HepG2 (cell line): ENCODE results near the gene ZDHHC11. TPM values are rescaled to one million over a fixed set of nuclear protein-coding genes. Genes with fewer than 3 reads are reported as not detected.

Experiments used
- ATAC-seq: fragments of 200-7000 bp; cut with Tn5 transposase; 3 replicates; pipeline ENCODE4 v1.9.1; 2020; ENCODE audit warnings: mild to moderate bottlenecking, moderate library complexity
- BruUV-seq: library from RNA; stranded (reverse); fragments of 400-500 nt; replicated peaks from 2 replicates; lab custom pipeline; 2021; lab: Mats Ljungman, UMichigan
- CTCF ChIA-PET: fragments of 300-600 bp; formaldehyde crosslinking; extraction: SDS; loops from one replicate; lab custom pipeline; 2021; ENCODE audit warnings: low total read pairs, inconsistent platforms, low intra/inter-chr PET ratio; lab: Yijun Ruan, JAX
- POLR2A ChIA-PET: fragments of 350-600 bp; sonication (Branson Sonifier 250); formaldehyde crosslinking; loops from one replicate; lab custom pipeline; 2020; ENCODE audit warnings: antibody characterized with exemption, inconsistent platforms; lab: Yijun Ruan, JAX
- DNase-seq: peaks from one replicate; pipeline ENCODE4 v3.0.0-alpha.2; 2015; ENCODE audit warnings: low spot score
- FAIRE-seq: peaks from 3 replicates; lab custom pipeline; 2011; peaks lifted over from hg19 to GRCh38; lab: Jason Lieb, UNC
- H2AFZ ChIP-seq: one replicate; pipeline ENCODE4 v1.6.1; 2011; ENCODE audit warnings: low read length, inconsistent platforms
- H3K27ac ChIP-seq: fragments of 300-600 bp; 3 replicates; pipeline ENCODE4 v1.8.0; 2011; ENCODE audit warnings: mixed run types, mild to moderate bottlenecking, mixed read lengths, low read length, inconsistent platforms; ENCODE audit not compliant: insufficient read depth; ENCODE audit errors: extremely low read length
- H3K27me3 ChIP-seq, 2 experiments: fragments of 200-600 bp in 1 of 2; 2 replicates in 1 of 2; 3 replicates in 1 of 2; pipeline versions ENCODE4 v1.6.0 to v1.8.0; 2011; ENCODE audit warnings: low read length in 2 of 2, mild to moderate bottlenecking in 2 of 2, moderate library complexity in 2 of 2, inconsistent platforms in 1 of 2; ENCODE audit not compliant: insufficient read depth in 2 of 2, control insufficient read depth in 1 of 2
- H3K36me3 ChIP-seq, 2 experiments: fragments of 200-600 bp in 1 of 2; replicated peaks in 1 of 2; 2 replicates in 1 of 2; 3 replicates in 1 of 2; pipeline versions ENCODE4 v1.5.1 to v1.8.0; 2011; ENCODE audit warnings: low read length in 2 of 2, inconsistent platforms in 1 of 2; ENCODE audit not compliant: insufficient read depth in 2 of 2, control insufficient read depth in 1 of 2
- H3K4me1 ChIP-seq: 2 replicates; pipeline ENCODE4 v1.5.1; 2012; ENCODE audit warnings: low read length, inconsistent platforms; ENCODE audit not compliant: insufficient read depth
- H3K4me2 ChIP-seq: 2 replicates; pipeline ENCODE4 v1.6.0; 2011; ENCODE audit warnings: low read depth, low read length, inconsistent platforms
- H3K4me3 ChIP-seq, 3 experiments: fragments of 200-600 bp in 1 of 3; sonication (generic), shearing (Covaris generic) in 1 of 3; replicated peaks in 1 of 3; 2 replicates each; pipeline ENCODE4 v1.5.1; 2011 to 2016; ENCODE audit warnings: low read length in 3 of 3, inconsistent platforms in 2 of 3, low read depth in 2 of 3, mild to moderate bottlenecking in 2 of 3, control low read depth in 1 of 3, mixed read lengths in 1 of 3; ENCODE audit not compliant: insufficient read depth in 1 of 3
- H3K79me2 ChIP-seq: one replicate; pipeline ENCODE4 v1.6.1; 2011; ENCODE audit warnings: low read length, inconsistent platforms; ENCODE audit not compliant: insufficient read depth
- H3K9ac ChIP-seq: 2 replicates; pipeline ENCODE4 v1.6.0; 2011; ENCODE audit warnings: mild to moderate bottlenecking, low read depth, low read length, inconsistent platforms; ENCODE audit not compliant: insufficient read depth
- H3K9me3 ChIP-seq: 2 replicates; pipeline ENCODE4 v1.5.1; 2012; ENCODE audit warnings: mild to moderate bottlenecking, low read length
- H4K20me1 ChIP-seq: 2 replicates; pipeline ENCODE4 v1.6.0; 2011; ENCODE audit warnings: inconsistent platforms, mild to moderate bottlenecking, low read length, moderate library complexity; ENCODE audit not compliant: insufficient read depth
- AGO1 ChIP-seq: fragments of 200-400 bp; formaldehyde crosslinking; IDR thresholded peaks from 2 replicates; pipeline ENCODE4 v1.6.1; 2017; ENCODE audit warnings: mild to moderate bottlenecking, low read depth, low read length, moderate library complexity; ENCODE audit not compliant: poor library complexity, severe bottlenecking
- AGO2 ChIP-seq: fragments of 200-400 bp; formaldehyde crosslinking; optimal IDR thresholded peaks from 2 replicates; pipeline ENCODE3; 2017; ENCODE audit warnings: mild to moderate bottlenecking, low read depth, low read length, moderate library complexity
- AKAP8 ChIP-seq: sonication (generic); formaldehyde crosslinking; IDR thresholded peaks from 2 replicates; pipeline ENCODE4 v1.5.1; 2020; ENCODE audit warnings: mild to moderate bottlenecking, missing genetic modification reagents
- POLR2A ChIP-seq, 2 experiments: IDR thresholded peaks; 2 replicates each; pipeline ENCODE4 v1.6.1; 2011; ENCODE audit warnings: low read depth in 2 of 2, low read length in 2 of 2, mild to moderate bottlenecking in 1 of 2, moderate library complexity in 1 of 2; ENCODE audit not compliant: insufficient read depth in 1 of 2
- POLR2G ChIP-seq: fragments of 200-400 bp; formaldehyde crosslinking; IDR thresholded peaks from 2 replicates; pipeline ENCODE4 v1.6.1; 2018; ENCODE audit warnings: mild to moderate bottlenecking, low read depth, low read length, moderate library complexity
- RBM22 ChIP-seq: fragments of 200-400 bp; formaldehyde crosslinking; optimal IDR thresholded peaks from 2 replicates; pipeline ENCODE3; 2017; ENCODE audit warnings: mild to moderate bottlenecking, low read length, moderate library complexity
- SSRP1 ChIP-seq: IDR thresholded peaks from 2 replicates; pipeline ENCODE4 v1.6.1; 2016; ENCODE audit warnings: control low read depth
- WGBS: methylation state at CpG from one replicate; pipeline ENCODE4 v1.1.6; 2017; ENCODE audit warnings: low lambda C conversion rate; 5-methylcytosine and 5-hydroxymethylcytosine counted together
- in situ Hi-C: cut with HindIII; loops from 2 replicates; pipeline ENCODE4 v1.10.0; 2017; ENCODE audit warnings: low pct_unique_long_range_greater_than_20kb; ENCODE audit not compliant: extremely low pct_ligation_motif_present
- intact Hi-C: fragments of 100-400 bp; cut with micrococcal nuclease; formaldehyde crosslinking; loops from one replicate; pipeline ENCODE4 v1.10.0; 2022; ENCODE audit not compliant: unreplicated experiment
- polyA plus RNA-seq, 8 experiments: library from polyadenylated mRNA; depleted of rRNA in 3 of 8; stranded (reverse) in 7 of 8; unstranded in 1 of 8; fragments of >200 nt; fragmentation: Illumina TruSeq in 4 of 8; extraction: Trizol in 4 of 8; gene quantifications; 2 replicates each; pipeline versions ENCODE4 v1.2.1 to v1.2.3, GENCODE V29; 2011 to 2016; ENCODE audit warnings: low read depth in 4 of 8, missing spikeins in 1 of 8, mixed read lengths in 1 of 8; ENCODE audit not compliant: insufficient read depth in 1 of 8
- total RNA-seq, 5 experiments: library from RNA; depleted of rRNA; stranded (reverse); fragments of >200 nt; fragmentation: Illumina TruSeq; extraction: Trizol; gene quantifications; 2 replicates each; pipeline ENCODE4 v1.2.3, GENCODE V29; 2016; ENCODE audit warnings: low read depth in 1 of 5

ZDHHC11 gene
- total and polyA plus RNA-seq, 2 of the 13 experiments (the other 11 are each of a cell fraction or from before 2014, with no cell fraction given) = 2.1 to 4.0 TPM

DNA sequence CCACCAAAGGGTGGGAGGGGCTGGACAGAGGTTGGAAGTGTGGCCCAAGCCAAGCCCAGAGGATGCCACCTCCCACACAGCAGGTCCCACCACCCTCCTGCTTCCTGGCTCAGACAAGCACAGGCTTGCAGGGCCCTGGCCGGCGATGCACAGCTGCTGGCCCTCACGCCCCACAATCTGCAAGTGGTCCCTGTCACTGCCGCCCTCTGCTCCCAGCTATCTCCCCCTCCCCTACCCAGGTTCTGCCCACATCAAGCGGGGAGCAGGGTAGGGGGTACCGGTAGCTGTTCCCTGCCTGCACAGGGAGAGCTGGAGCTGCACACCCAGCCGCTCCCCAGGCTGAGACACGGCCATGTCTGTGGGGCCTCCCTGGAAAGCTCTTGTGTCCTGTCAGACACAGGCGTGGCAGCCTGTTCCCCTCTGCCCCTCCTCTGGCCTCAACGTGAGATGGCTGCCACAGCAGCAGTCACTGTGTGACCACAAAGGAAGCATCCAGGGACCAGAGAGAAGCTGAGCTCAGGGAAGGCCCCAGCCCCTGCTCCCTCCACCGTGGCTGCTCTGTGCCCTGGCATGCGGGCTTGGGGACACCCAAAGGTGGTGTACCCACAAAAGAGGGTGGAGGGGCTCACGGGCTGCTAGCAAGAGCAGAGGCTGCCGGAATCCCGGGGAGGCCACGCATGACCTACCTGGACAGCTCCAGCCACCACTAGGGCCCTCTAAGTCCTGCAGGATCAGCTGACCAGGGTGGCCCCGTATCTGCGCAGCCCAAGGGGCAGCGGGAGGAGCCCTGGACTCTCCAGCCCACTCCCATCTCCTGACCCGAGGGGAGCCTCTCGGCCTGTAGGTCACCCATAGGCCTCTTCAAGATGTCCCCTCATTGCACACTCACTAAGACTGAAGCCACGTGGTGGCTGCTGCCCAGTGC, 10.9 kb upstream of the ZDHHC11 start:
- H3K27me3 ChIP-seq = no peaks in the 10 kb centered on the region
- intact Hi-C loops (no loop called here), in situ Hi-C loops (no loop called here)
- H3K27ac ChIP-seq = no peak overlapping the region
- no peak overlapping the region for H3K4me3 ChIP-seq
- no peak for FAIRE-seq
- no peaks in the 10 kb centered on the region for H4K20me1 ChIP-seq
- ATAC-seq = peak; percentile 5; the same call in 2 of the 3 replicates
- TF ChIP-seq AGO1 (peak; percentile 62), SSRP1 (CRISPR knock-in tag) (no peak), AGO2 (peak; percentile 91), POLR2G (peak; percentile 32; the same call in 1 of the 2 replicates), RBM22 (peak; percentile 61), POLR2A (IDR thresholded peaks at IDR 0.05; ENCODE audit: insufficient read depth in 1 of 2, low read depth in 2 of 2, low read length in 2 of 2) (peak in 1 of 2 experiments; percentile 18; a peak in 1 of 4 replicates), AKAP8 (CRISPR knock-in tag) (no peak)
- no peak for DNase-seq
- CTCF ChIA-PET = no interaction called here
- whole genome bisulfite sequencing = 95% methylated on average over 8 of the region's 22 CpGs
- no peaks in the 10 kb centered on the region for H3K79me2 ChIP-seq
- no peak overlapping the region for H3K4me2 ChIP-seq
- H3K36me3 ChIP-seq = peaks cover 10 to 27% of the 10 kb centered on the region in 2 experiments; a peak in 4 of 5 replicates
- peaks cover 1% of the 10 kb centered on the region for H3K4me1 ChIP-seq
- no TSS peak for BruUV-seq
- H3K9ac ChIP-seq = no peak overlapping the region
- H3K9me3 ChIP-seq = no peaks in the 10 kb centered on the region
- H2AFZ ChIP-seq = no peak overlapping the region
- POLR2A ChIA-PET = no interaction called here
